Measurements from ENCODE around the gene GART. TPM values are rescaled to one million over a fixed set of nuclear protein-coding genes. Genes with fewer than 3 reads are reported as not detected.

Gene GART
- total and polyA plus RNA-seq, 10 of the 15 experiments (the other 5 are each of a cell fraction or from before 2014, with no cell fraction given) = 44.7 to 178 (median 106) TPM

- TF ChIP-seq CUX1 (IDR thresholded peaks at IDR 0.05; ENCODE audit: insufficient replicate concordance, low read depth, low read length) (peak; percentile 19), DPF2 (IDR thresholded peaks at IDR 0.05) (no peak)
Measured at GRCh38 chr21:33543505-33544129, 1.7 kb upstream of the GART start (continued).

GRCh38 chr21:33542640-33543504, 955 bp upstream of the GART start, which contains the start of gene SON:
Gene SON, plus strand, starts transcription at chr21:33543038. Its CDS starts 55 bp downstream, at chr21:33543093.
- intact Hi-C loops (cut with micrococcal nuclease; ENCODE audit: unreplicated experiment) = loop anchor here (5.0 to 10.0 kb wide), 5 partner anchors 44 to 771 kb away; partner anchors contain the start of genes DONSON, IFNGR2 and PAXBP1
- peaks cover 0 to 16% of the 10 kb centered on the region in 2 experiments; a peak in 3 of 4 replicates for H3K36me3 ChIP-seq (ENCODE audit: control insufficient read depth in 2 of 2, insufficient read depth in 2 of 2, low read length in 1 of 2)
- peak; percentile 88 for FAIRE-seq
- H3K9me3 ChIP-seq (replicated peaks; ENCODE audit: control insufficient read depth, insufficient read depth, low read length) = no peaks in the 10 kb centered on the region; the same call in 2 of the 3 replicates
- no peaks in the 10 kb centered on the region for H3K27me3 ChIP-seq (replicated peaks in 1 of 2; ENCODE audit: control insufficient read depth in 2 of 2, insufficient read depth in 2 of 2, low read length in 1 of 2)
- H2AFZ ChIP-seq (ENCODE audit: control insufficient read depth, low read depth, low read length) = peak within 1 kb of the TSS; percentile 88
- H3K79me2 ChIP-seq (ENCODE audit: control insufficient read depth, insufficient read depth, low read length) = peaks cover 80% of the 10 kb centered on the region
- ChIA-PET CTCF (interaction anchor here (0.7 to 2.5 kb wide), 4 partner anchors 15 to 64 kb away, joined by 3 to 9 read pairs (median 3); no protein-coding TSS in a partner anchor), SMC1A (ENCODE audit: uncharacterized antibody, unreplicated experiment) (interaction anchor here (0.7 to 4.1 kb wide), 6 partner anchors 8 to 312 kb away, joined by 3 to 23 read pairs (median 5); partner anchors contain the start of gene DNAJC28), POLR2A (interaction anchor here (0.6 to 3.0 kb wide), 11 partner anchors 14 to 1186 kb away, joined by 3 to 13 read pairs (median 4); partner anchors contain the start of genes DNAJC28, SYNJ1 and TMEM50B), RAD21 (ENCODE audit: unreplicated experiment) (interaction anchor here (0.6 to 1.0 kb wide), 2 partner anchors 52 to 63 kb away, joined by 3 to 5 read pairs; partner anchors contain the start of genes DNAJC28 and TMEM50B)
- peak; percentile 94 for ATAC-seq
- no peaks in the 10 kb centered on the region for H3K4me1 ChIP-seq (ENCODE audit: control insufficient read depth, insufficient read depth, low read length)
- peaks cover 2% of the 10 kb centered on the region; the same call in 1 of the 2 replicates for H4K20me1 ChIP-seq (ENCODE audit: control insufficient read depth, insufficient read depth)
- peak within 1 kb of the TSS; percentile 100 for H3K9ac ChIP-seq (ENCODE audit: control insufficient read depth, insufficient read depth, low read length)
- peak within 1 kb of the TSS; percentile 96 for H3K4me3 ChIP-seq
- peak within 1 kb of the TSS; percentile 73 for H3K4me2 ChIP-seq (ENCODE audit: control insufficient read depth, insufficient read depth)
- DNase-seq (ENCODE audit: low read depth, low spot score) = peak; percentile 95
- H3K27ac ChIP-seq (ENCODE audit: control insufficient read depth, insufficient read depth) = peak within 1 kb of the TSS; percentile 100
- 1% methylated on average over 51 of the region's 57 CpGs for WGBS (ENCODE audit: insufficient coverage, insufficient replicate concordance, low lambda C conversion rate, missing lambda C conversion rate)
- in situ Hi-C loops (cut with MboI) = no loop called here
- BruUV-seq (replicated peaks) = TSS peak; percentile 62
- no peak for TF ChIP-seq MTA3 (IDR thresholded peaks at IDR 0.05; ENCODE audit: borderline replicate concordance, low read length)
- peak; percentile 75 for TF ChIP-seq PKNOX1 (IDR thresholded peaks at IDR 0.05)
- no peak for TF ChIP-seq FOXK2 (IDR thresholded peaks at IDR 0.05)
- TF ChIP-seq SMARCA5 (IDR thresholded peaks at IDR 0.05) = no peak
- TF ChIP-seq CHD4 (IDR thresholded peaks at IDR 0.05) = no peak
- TF ChIP-seq STAT3 (IDR thresholded peaks at IDR 0.05; ENCODE audit: low read depth, low read length) = peak; percentile 17; the same call in 1 of the 2 replicates
- TF ChIP-seq ZNF217 (IDR thresholded peaks at IDR 0.05) = no peak
- no peak for TF ChIP-seq RELA (IDR thresholded peaks at IDR 0.05; ENCODE audit: borderline replicate concordance, partially characterized antibody)
- no peak for TF ChIP-seq BMI1 (IDR thresholded peaks at IDR 0.05; ENCODE audit: borderline replicate concordance)
- TF ChIP-seq NFYA (IDR thresholded peaks at IDR 0.05; ENCODE audit: borderline replicate concordance, low read depth, low read length) = peak; percentile 24; the same call in 1 of the 2 replicates
- peak; percentile 49 for TF ChIP-seq MAX (IDR thresholded peaks at IDR 0.05; ENCODE audit: low read depth, low read length)
- peak; percentile 80; the same call in 1 of the 2 replicates for TF ChIP-seq SMAD5 (IDR thresholded peaks at IDR 0.05; ENCODE audit: low read depth)

Measured in GM12878 (cell line).